ENCODE data around the gene SMIM33.
"Not testable (repeated sequence)": the region's sequence is repeated elsewhere in the genome, so short reads cannot be mapped to it uniquely, and the experiment has no call there.

SMIM33 gene

GRCh38 chr5:139457653-139458306 lies 13.0 kb upstream of the SMIM33 start:
- no peak for DNase-seq

- DNase-seq: peak; percentile 83
Measured at GRCh38 chr5:139458580-139459407, 12.0 kb upstream of the SMIM33 start.

GRCh38 chr5:139459451-139459934 lies 11.3 kb upstream of the SMIM33 start:
- DNase-seq: peak; percentile 50

- no peak for DNase-seq
Measured at GRCh38 chr5:139460455-139460854, 10.3 kb upstream of the SMIM33 start.

GRCh38 chr5:139461176-139461575 lies 9.6 kb upstream of the SMIM33 start:
- no peak for DNase-seq

- no peak for DNase-seq
Measured at GRCh38 chr5:139461698-139462097, 9.1 kb upstream of the SMIM33 start.

- no peak for DNase-seq
Measured at GRCh38 chr5:139462586-139463276, 8.1 kb upstream of the SMIM33 start, which contains the start of gene ECSCR. Gene ECSCR, minus strand, starts transcription at chr5:139462743. Its CDS starts 73 bp downstream, at chr5:139462670.

- DNase-seq: no peak
Measured at GRCh38 chr5:139468421-139468931, 2.3 kb upstream of the SMIM33 start.

- DNase-seq: no peak
Measured at GRCh38 chr5:139472386-139473030, 1.7 kb downstream of the SMIM33 start.

GRCh38 chr5:139473105-139473504 lies 2.3 kb downstream of the SMIM33 start:
- no peak for DNase-seq

- DNase-seq: no peak
Measured at GRCh38 chr5:139473565-139473964, 2.8 kb downstream of the SMIM33 start.

GRCh38 chr5:139474890-139475791 lies 4.3 kb downstream of the SMIM33 start:
- DNase-seq: no peak

- DNase-seq: no peak
Measured at GRCh38 chr5:139475865-139476617, 5.2 kb downstream of the SMIM33 start.

GRCh38 chr5:139478657-139479423 lies 8.0 kb downstream of the SMIM33 start:
- DNase-seq: not testable (repeated sequence)

- not testable (repeated sequence) for DNase-seq
Measured at GRCh38 chr5:139479729-139480128, 8.9 kb downstream of the SMIM33 start.

GRCh38 chr5:139481122-139481533 lies 10.3 kb downstream of the SMIM33 start:
- peak; percentile 44 for DNase-seq

- DNase-seq: no peak
Measured at GRCh38 chr5:139481580-139482049, 10.8 kb downstream of the SMIM33 start.

GRCh38 chr5:139482050-139482889 lies 11.5 kb downstream of the SMIM33 start, which contains the start of gene STING1:
Gene STING1, minus strand, starts transcription at chr5:139482758. Its CDS starts 1,054 bp downstream, at chr5:139481704.
- peak; percentile 66 for DNase-seq

GRCh38 chr5:139482890-139483208 lies 12.0 kb downstream of the SMIM33 start:
- not testable (repeated sequence) for DNase-seq
